Stomach (tissue), 4 donors: ENCODE results near the gene FLVCR1.

Source experiments
- CTCF ChIP-seq, 7 experiments: fragments of 450-650 bp in 4 of 7; fragments of 200-600 bp in 3 of 7; sonication (generic) in 3 of 7; IDR thresholded peaks; one replicate each; pipeline ENCODE4 v1.5.1; 2016 to 2019; ENCODE audit warnings: antibody characterized with exemption in 7 of 7, control low read depth in 2 of 7, mild to moderate bottlenecking in 1 of 7
- EP300 ChIP-seq: sonication (generic); formaldehyde crosslinking; IDR thresholded peaks from one replicate; pipeline ENCODE4 v1.6.1; 2017; ENCODE audit warnings: antibody characterized with exemption
- POLR2A ChIP-seq, 4 donors: fragments of 450-650 bp; IDR thresholded peaks; one replicate each; pipeline ENCODE4 v1.6.1; 2016; ENCODE audit warnings: antibody characterized with exemption in 4 of 4, control low read depth in 2 of 4, mild to moderate bottlenecking in 1 of 4, moderate library complexity in 1 of 4
- POLR2AphosphoS5 ChIP-seq, 3 donors: sonication (generic); formaldehyde crosslinking; IDR thresholded peaks; one replicate each; pipeline ENCODE4 v1.6.1; 2016; ENCODE audit warnings: antibody characterized with exemption in 3 of 3

DNA sequence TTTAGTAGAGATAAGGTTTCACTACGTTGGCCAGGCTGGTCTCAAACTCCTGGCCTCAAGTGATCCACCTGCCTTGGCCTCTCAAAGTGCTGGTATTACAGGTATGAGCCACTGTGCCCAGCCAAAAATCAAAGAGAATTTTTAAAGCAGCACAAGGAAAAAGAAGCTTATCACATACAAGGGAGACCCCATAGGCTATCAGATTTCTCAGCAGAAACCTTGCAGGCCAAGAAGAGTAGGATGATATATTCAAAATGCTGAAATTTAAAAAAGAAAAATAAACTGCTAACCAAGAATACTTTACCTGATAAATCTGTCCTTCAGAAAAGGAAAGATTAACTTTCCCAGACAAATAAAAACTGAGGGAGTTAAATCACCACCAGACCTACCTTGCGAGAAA is 43.2 kb downstream of the FLVCR1 start:
- no peak for TF ChIP-seq POLR2AphosphoS5 (IDR thresholded peaks at IDR 0.05)
- TF ChIP-seq EP300, result no peak
- TF ChIP-seq CTCF (IDR thresholded peaks at IDR 0.05), result no peak
- no peak for TF ChIP-seq POLR2A (IDR thresholded peaks at IDR 0.05)
